A673 (cell line): ENCODE results near the gene TMEM235.

Source experiments
- CTCF ChIP-seq: fragments of 300-800, 200-600 bp; sonication (generic); conservative IDR thresholded peaks from 2 replicates; pipeline ENCODE4 v1.5.1; 2017; ENCODE audit warnings: low read depth, mild to moderate bottlenecking, antibody characterized with exemption, low read length, moderate library complexity, mixed read lengths
- EZH2 ChIP-seq: fragments of 200-600 bp; sonication (generic); IDR thresholded peaks from 2 replicates; pipeline ENCODE4 v1.6.1; 2017; ENCODE audit warnings: borderline replicate concordance, low read depth, mild to moderate bottlenecking, mixed read lengths, antibody characterized with exemption, low read length; ENCODE audit not compliant: poor library complexity, severe bottlenecking

GRCh38 chr17:78240012-78240655 is 8.7 kb downstream of the TMEM235 start:
- TF ChIP-seq CTCF: no peak
- no peak for TF ChIP-seq EZH2
